ENCODE measurements around the gene JAK1.
"Not testable (repeated sequence)": the region's sequence is repeated elsewhere in the genome, so short reads cannot be mapped to it uniquely, and the experiment has no call there.

Gene JAK1

GRCh38 chr1:64998425-64998948 is 32.1 kb upstream of the JAK1 start:
- H3K27ac ChIP-seq (ENCODE audit: extremely low read depth, low read depth, low read length); POLR2A ChIA-PET; H3K36me3 ChIP-seq (ENCODE audit: control insufficient read depth in 2 of 2, insufficient read depth in 1 of 2, low read length in 2 of 2); H3K9me3 ChIP-seq (ENCODE audit: control insufficient read depth, insufficient read depth, low read depth, low read length); CTCF ChIA-PET; H3K4me3 ChIP-seq (ENCODE audit: low read depth, low read length); H3K4me1 ChIP-seq (ENCODE audit: control insufficient read depth, insufficient read depth, low read length): not testable (repeated sequence)
- TF ChIP-seq TRIM28 (IDR thresholded peaks at IDR 0.05; ENCODE audit: borderline replicate concordance, low read length) = 0 out of 2 replicates have a peak, but pooled peaks have one; percentile 40
- TF ChIP-seq SETDB1 (IDR thresholded peaks at IDR 0.05; ENCODE audit: insufficient read length, low read length) = peak; percentile 95

- no peak overlapping the region for H3K27ac ChIP-seq (ENCODE audit: extremely low read depth, low read depth, low read length)
- POLR2A ChIA-PET = no interaction called here
- no peaks in the 10 kb centered on the region for H3K9me3 ChIP-seq (ENCODE audit: control insufficient read depth, insufficient read depth, low read depth, low read length)
Measured at GRCh38 chr1:64996541-64997257, 30.4 kb upstream of the JAK1 start.

GRCh38 chr1:64995316-64995715 is 29.0 kb upstream of the JAK1 start:
- no peaks in the 10 kb centered on the region for H3K9me3 ChIP-seq (ENCODE audit: control insufficient read depth, insufficient read depth, low read depth, low read length)
- H3K4me1 ChIP-seq (ENCODE audit: control insufficient read depth, insufficient read depth, low read length) = peaks cover 2% of the 10 kb centered on the region; the same call in 1 of the 2 replicates
- no peak overlapping the region for H3K4me3 ChIP-seq (ENCODE audit: low read depth, low read length)
- H3K27ac ChIP-seq (ENCODE audit: extremely low read depth, low read depth, low read length) = no peak overlapping the region
- H3K36me3 ChIP-seq (ENCODE audit: control insufficient read depth in 2 of 2, insufficient read depth in 1 of 2, low read length in 2 of 2) = no peaks in the 10 kb centered on the region
- TF ChIP-seq, protein P1, sequence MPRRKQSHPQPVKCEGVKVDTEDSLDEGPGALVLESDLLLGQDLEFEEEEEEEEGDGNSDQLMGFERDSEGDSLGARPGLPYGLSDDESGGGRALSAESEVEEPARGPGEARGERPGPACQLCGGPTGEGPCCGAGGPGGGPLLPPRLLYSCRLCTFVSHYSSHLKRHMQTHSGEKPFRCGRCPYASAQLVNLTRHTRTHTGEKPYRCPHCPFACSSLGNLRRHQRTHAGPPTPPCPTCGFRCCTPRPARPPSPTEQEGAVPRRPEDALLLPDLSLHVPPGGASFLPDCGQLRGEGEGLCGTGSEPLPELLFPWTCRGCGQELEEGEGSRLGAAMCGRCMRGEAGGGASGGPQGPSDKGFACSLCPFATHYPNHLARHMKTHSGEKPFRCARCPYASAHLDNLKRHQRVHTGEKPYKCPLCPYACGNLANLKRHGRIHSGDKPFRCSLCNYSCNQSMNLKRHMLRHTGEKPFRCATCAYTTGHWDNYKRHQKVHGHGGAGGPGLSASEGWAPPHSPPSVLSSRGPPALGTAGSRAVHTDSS (tag by site-specific recombination; IDR thresholded peaks at IDR 0.05) = peak; percentile 50; the same call in 1 of the 2 replicates
- no peak for TF ChIP-seq ZNF501 (tag by site-specific recombination; IDR thresholded peaks at IDR 0.05)
- POLR2A ChIA-PET = no interaction called here
- CTCF ChIA-PET = interaction anchor here (0.7 kb wide), 1 partner anchor 70 kb away, joined by 3 read pairs; no protein-coding TSS in a partner anchor

More at GRCh38 chr1:64996541-64997257, 30.4 kb upstream of the JAK1 start:
- TF ChIP-seq ZNF311 (tag by site-specific recombination; IDR thresholded peaks at IDR 0.05; ENCODE audit: borderline replicate concordance) (no peak), ZNF560 (tag by site-specific recombination; IDR thresholded peaks at IDR 0.05; ENCODE audit: borderline replicate concordance) (no peak), ZNF558 (tag by site-specific recombination; IDR thresholded peaks at IDR 0.05) (peak; percentile 33; the same call in 1 of the 2 replicates), FEZF1 (tag by site-specific recombination; IDR thresholded peaks at IDR 0.05) (peak; percentile 43)
- TF ChIP-seq, protein P2, sequence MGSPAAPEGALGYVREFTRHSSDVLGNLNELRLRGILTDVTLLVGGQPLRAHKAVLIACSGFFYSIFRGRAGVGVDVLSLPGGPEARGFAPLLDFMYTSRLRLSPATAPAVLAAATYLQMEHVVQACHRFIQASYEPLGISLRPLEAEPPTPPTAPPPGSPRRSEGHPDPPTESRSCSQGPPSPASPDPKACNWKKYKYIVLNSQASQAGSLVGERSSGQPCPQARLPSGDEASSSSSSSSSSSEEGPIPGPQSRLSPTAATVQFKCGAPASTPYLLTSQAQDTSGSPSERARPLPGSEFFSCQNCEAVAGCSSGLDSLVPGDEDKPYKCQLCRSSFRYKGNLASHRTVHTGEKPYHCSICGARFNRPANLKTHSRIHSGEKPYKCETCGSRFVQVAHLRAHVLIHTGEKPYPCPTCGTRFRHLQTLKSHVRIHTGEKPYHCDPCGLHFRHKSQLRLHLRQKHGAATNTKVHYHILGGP (tag by site-specific recombination; IDR thresholded peaks at IDR 0.05) = peak; percentile 43; the same call in 1 of the 2 replicates
- Histone ChIP-seq H3K36me3 (ENCODE audit: control insufficient read depth in 2 of 2, insufficient read depth in 1 of 2, low read length in 2 of 2) (no peaks in the 10 kb centered on the region), H3K4me3 (ENCODE audit: low read depth, low read length) (no peak overlapping the region), H3K4me1 (ENCODE audit: control insufficient read depth, insufficient read depth, low read length) (peaks cover 2% of the 10 kb centered on the region; the same call in 1 of the 2 replicates)
- CTCF ChIA-PET = no interaction called here

- TF ChIP-seq ZBTB6 (tag by site-specific recombination; IDR thresholded peaks at IDR 0.05) = no peak
- TF ChIP-seq ZNF366 (tag by site-specific recombination; conservative IDR thresholded peaks at IDR 0.05) = 0 out of 2 replicates have a peak, but pooled peaks have one; percentile 19
- TF ChIP-seq ZFP41 (tag by site-specific recombination; IDR thresholded peaks at IDR 0.05; ENCODE audit: borderline replicate concordance) = no peak
- TF ChIP-seq, protein P3, sequence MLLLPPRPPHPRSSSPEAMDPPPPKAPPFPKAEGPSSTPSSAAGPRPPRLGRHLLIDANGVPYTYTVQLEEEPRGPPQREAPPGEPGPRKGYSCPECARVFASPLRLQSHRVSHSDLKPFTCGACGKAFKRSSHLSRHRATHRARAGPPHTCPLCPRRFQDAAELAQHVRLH (tag by site-specific recombination; IDR thresholded peaks at IDR 0.05) = no peak
- peak; percentile 36 for TF ChIP-seq ZBTB17 (tag by site-specific recombination; IDR thresholded peaks at IDR 0.05)
- no peak for TF ChIP-seq ZNF76 (tag by site-specific recombination; IDR thresholded peaks at IDR 0.05; ENCODE audit: borderline replicate concordance, low read depth)
- no peak for TF ChIP-seq ZSCAN23 (tag by site-specific recombination; IDR thresholded peaks at IDR 0.05)
- TF ChIP-seq SP7 (tag by site-specific recombination; IDR thresholded peaks at IDR 0.05) = no peak
- TF ChIP-seq, protein P4, sequence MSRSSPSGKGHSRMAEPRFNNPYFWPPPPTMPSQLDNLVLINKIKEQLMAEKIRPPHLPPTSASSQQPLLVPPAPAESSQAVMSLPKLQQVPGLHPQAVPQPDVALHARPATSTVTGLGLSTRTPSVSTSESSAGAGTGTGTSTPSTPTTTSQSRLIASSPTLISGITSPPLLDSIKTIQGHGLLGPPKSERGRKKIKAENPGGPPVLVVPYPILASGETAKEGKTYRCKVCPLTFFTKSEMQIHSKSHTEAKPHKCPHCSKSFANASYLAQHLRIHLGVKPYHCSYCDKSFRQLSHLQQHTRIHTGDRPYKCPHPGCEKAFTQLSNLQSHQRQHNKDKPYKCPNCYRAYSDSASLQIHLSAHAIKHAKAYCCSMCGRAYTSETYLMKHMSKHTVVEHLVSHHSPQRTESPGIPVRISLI (tag by site-specific recombination; IDR thresholded peaks at IDR 0.05) = no peak
- Histone ChIP-seq H3K4me3 (ENCODE audit: low read depth, low read length) (no peak overlapping the region), H3K9me3 (ENCODE audit: control insufficient read depth, insufficient read depth, low read depth, low read length) (no peaks in the 10 kb centered on the region), H3K4me1 (ENCODE audit: control insufficient read depth, insufficient read depth, low read length) (no peaks in the 10 kb centered on the region), H3K36me3 (ENCODE audit: control insufficient read depth in 2 of 2, insufficient read depth in 1 of 2, low read length in 2 of 2) (no peaks in the 10 kb centered on the region), H3K27ac (ENCODE audit: extremely low read depth, low read depth, low read length) (no peak overlapping the region)
- POLR2A ChIA-PET = no interaction called here
- CTCF ChIA-PET = no interaction called here
Measured at GRCh38 chr1:64986903-64987871, 20.8 kb upstream of the JAK1 start.

Data from HEK293 (cell line).